ENCODE data around the gene ADAMTS14.

Gene ADAMTS14

GRCh38 chr10:70688828-70689227 is 16.5 kb downstream of the ADAMTS14 start:
- TF ChIP-seq, protein P1, sequence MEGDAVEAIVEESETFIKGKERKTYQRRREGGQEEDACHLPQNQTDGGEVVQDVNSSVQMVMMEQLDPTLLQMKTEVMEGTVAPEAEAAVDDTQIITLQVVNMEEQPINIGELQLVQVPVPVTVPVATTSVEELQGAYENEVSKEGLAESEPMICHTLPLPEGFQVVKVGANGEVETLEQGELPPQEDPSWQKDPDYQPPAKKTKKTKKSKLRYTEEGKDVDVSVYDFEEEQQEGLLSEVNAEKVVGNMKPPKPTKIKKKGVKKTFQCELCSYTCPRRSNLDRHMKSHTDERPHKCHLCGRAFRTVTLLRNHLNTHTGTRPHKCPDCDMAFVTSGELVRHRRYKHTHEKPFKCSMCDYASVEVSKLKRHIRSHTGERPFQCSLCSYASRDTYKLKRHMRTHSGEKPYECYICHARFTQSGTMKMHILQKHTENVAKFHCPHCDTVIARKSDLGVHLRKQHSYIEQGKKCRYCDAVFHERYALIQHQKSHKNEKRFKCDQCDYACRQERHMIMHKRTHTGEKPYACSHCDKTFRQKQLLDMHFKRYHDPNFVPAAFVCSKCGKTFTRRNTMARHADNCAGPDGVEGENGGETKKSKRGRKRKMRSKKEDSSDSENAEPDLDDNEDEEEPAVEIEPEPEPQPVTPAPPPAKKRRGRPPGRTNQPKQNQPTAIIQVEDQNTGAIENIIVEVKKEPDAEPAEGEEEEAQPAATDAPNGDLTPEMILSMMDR (IDR thresholded peaks at IDR 0.05; ENCODE audit: extremely low read depth, missing control alignments), result no peak

GRCh38 chr10:70689661-70690060 is 17.4 kb downstream of the ADAMTS14 start:
- TF ChIP-seq, protein P1 (IDR thresholded peaks at IDR 0.05; ENCODE audit: extremely low read depth, missing control alignments), result no peak
- DNase-seq (ENCODE audit: low spot score), result no peak

More at GRCh38 chr10:70688828-70689227, 16.5 kb downstream of the ADAMTS14 start:
- DNase-seq (ENCODE audit: low spot score), result no peak

DNA sequence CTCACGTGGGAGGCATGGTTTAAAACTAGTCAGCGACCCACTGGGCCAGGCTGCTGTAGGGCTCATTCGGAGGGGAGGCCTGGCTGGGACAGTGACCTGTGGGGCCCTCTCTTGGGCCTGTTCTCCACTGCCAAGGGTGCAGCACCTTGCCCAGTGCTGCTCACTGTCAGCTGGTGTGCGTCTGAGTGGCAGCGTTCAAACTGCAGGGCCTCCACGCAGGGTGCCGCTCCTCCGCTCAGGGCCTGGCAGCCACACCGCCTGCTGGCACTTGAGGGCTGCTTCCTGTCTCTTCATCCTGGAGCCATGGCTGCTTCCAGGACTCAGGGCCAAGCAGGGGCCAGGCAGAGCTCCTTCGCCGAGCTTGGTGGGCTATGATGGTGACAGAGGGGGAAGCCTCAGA is 18.3 kb downstream of the ADAMTS14 start:
- DNase-seq (ENCODE audit: low spot score), result no peak
- TF ChIP-seq, protein P1 (IDR thresholded peaks at IDR 0.05; ENCODE audit: extremely low read depth, missing control alignments), result no peak

- TF ChIP-seq, protein P1 (IDR thresholded peaks at IDR 0.05; ENCODE audit: extremely low read depth, missing control alignments), result no peak
- no peak for DNase-seq (ENCODE audit: low spot score)
Measured at GRCh38 chr10:70691611-70692010, 19.3 kb downstream of the ADAMTS14 start.

DNA sequence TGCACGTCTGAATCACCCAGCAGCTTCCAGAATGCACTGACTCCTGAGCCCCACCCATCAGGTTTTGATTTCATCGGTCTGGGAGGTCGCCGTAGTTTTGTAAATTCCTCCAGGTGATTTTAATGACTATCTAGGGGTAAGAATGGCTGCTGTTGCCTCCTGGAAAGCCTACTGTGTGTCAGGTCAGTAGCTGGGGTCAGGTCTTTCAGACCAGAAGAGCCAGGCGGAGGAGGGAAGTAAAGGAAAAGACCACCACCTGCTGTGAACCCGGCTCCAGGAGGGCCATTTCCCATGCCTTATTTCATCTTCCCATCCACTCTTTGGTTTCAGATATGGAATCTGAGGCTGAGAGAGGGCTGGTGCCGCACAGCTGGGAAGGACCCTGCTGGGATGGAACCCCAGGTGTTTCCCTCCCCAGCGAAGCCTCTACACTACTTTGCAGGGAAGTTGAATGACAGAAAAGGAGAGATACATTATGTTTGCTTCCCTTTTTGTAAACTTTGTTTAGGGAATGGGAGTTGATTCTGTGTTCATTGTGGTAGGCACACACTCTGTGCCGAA is 19.8 kb downstream of the ADAMTS14 start:
- TF ChIP-seq, protein P1 (IDR thresholded peaks at IDR 0.05; ENCODE audit: extremely low read depth, missing control alignments), result no peak
- DNase-seq (ENCODE audit: low spot score), result no peak

GRCh38 chr10:70693619-70694335 is 21.5 kb downstream of the ADAMTS14 start:
- TF ChIP-seq, protein P1 (IDR thresholded peaks at IDR 0.05; ENCODE audit: extremely low read depth, missing control alignments), result no peak
- DNase-seq (ENCODE audit: low spot score), result no peak

GRCh38 chr10:70694418-70695141 is 22.3 kb downstream of the ADAMTS14 start:
- no peak for DNase-seq (ENCODE audit: low spot score)
- TF ChIP-seq, protein P1 (IDR thresholded peaks at IDR 0.05; ENCODE audit: extremely low read depth, missing control alignments), result no peak
